NCI-H1105 treated with DMSO at 0.1 percent for 48 hours (cell line): ENCODE results near the gene PRDM11.

Source experiments
- DNase-seq: peaks from one replicate; lab custom pipeline; 2025; lab: John Stamatoyannopoulos, UW

The PRDM11 gene

GRCh38 chr11:45141631-45142030 is 4.8 kb upstream of the PRDM11 start:
- no peak for DNase-seq

DNA sequence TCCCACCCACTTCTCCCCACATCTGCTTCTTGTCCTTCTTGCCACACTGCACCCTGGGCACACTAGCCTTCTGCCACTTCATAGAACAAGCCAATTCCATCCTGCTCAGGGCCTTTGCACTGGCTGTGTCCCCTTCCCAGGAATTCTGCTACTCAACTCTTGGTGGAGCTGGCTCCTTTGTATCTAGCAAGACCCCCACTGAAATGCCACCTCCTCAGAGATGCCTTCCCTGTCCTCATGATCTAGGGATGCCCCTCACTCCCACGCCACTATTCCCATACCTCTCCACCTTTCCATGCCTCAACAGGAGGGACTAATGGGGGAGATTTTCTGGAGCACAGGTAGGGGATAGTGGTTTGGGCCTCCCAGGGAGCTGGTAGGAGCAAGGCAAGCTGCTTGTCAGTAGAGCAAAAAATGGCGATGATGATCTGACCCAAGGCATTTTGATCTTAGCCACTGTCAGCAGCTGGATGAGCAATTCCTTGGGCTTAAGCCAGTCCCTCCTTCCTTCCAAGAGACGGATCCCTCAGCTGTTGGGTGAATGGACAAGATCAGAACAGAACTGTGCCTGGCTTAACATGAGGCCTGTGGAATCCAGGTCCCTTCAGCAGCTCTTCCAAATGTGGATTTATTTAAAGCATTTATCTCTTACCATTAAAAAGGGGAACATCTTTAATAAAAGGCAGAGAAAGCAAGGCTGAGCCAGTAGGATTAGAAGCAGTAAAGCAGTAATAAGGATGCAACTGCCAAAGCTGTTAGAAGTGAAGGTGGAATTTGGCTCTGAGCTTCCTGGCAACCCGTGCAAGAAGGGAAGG is 4.0 kb upstream of the PRDM11 start:
- DNase-seq = no peak

- no peak for DNase-seq
Observed at GRCh38 chr11:45143494-45143893, 2.9 kb upstream of the PRDM11 start.

DNA sequence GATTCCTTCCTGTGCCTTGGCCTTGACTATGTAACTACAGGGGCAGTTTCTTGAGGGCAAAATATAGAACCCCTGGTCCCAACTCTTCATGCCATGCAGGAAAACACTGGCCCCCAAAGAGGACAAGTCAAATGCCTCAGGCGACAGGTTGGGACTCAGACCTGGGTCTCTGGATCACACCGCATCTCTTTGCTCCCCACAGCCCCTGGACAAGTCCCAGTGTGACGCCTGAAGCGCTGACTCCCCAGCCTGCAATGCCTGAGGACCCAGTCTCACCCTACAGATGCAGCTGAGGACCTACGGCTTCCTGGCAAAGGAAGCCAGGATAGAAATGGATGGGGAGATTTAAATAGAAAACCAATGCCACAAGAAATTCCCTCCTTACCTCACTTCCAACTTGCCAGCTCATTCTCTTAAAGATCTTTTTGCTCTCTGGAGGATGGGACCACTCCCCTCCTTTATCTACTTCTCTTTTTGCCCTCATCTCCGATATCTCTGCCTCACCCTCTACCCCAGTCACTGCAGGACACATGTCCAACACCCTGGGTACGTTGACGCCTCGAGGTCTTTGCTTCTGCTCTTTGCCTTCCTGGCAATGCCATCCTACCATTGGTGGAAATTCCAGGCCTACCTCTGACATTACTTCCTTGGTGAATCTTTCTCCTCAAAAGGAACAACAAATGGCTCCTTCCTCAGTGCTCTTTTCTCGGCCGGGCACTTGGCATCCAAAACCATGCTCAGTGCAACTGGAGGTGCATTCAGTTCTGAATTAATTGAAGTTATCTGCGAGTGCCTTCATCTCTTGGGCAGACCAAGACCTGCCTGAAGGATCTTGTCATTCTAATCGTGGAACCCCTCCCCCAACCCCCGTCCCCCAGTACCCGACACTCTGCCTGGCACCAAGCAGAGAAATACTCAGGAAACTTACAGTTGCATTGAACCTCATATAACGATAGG is 2.0 kb upstream of the PRDM11 start:
- DNase-seq = no peak

DNA sequence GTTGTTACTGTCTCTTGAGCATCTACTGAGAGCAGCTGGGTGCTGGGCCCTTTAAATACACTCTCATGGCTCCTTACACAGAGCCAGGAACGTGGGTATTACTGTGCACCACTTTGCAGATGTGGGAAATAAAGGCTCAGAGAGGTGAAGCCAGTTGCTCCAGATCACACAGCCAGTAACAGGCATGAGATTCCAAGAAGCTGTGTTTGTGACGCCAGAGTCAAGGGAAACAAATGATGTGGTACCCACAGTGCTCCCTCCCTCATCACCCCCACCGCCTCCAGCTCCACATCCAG is 1.4 kb upstream of the PRDM11 start:
- no peak for DNase-seq

GRCh38 chr11:45145379-45146071 is 914 bp upstream of the PRDM11 start:
- no peak for DNase-seq

DNA sequence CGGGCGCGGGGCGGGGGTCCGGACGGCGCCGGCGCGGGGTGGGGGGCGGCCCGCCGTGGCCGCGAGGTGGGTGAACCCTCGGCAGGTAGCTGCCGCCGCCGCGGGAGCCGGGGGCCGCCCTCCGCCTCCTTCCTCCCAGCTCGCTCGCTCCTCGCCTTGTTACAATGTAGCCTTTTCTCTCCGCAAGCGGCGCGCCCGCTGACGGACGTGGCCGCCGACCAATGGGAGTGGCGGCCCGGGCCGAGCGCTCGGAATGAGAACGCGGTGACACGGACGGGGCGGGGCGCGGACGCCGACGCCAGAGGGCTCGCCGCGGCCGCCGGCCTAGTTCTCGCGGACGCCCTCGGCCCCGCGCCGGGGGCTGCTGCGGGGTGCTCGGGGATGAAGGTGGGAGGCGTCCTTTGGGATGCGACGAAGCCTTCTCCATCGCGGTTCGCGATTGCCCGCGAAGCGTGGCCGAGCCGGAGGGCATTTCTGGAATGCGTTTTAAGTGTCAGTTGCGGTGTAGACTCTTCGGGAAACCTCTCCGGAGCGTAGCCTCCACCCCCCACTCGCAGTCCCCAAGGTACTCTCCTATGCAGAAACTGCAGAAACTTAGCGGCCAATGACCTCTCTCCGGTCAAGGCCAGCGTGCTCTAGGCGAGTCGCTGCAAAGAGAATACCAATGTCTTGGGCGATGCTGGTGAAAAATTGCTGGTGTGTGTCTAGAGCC is 734 bp downstream of the PRDM11 start:
- peak; percentile 89 for DNase-seq

- no peak for DNase-seq
Observed at GRCh38 chr11:45147891-45148675, 1.6 kb downstream of the PRDM11 start.

DNA sequence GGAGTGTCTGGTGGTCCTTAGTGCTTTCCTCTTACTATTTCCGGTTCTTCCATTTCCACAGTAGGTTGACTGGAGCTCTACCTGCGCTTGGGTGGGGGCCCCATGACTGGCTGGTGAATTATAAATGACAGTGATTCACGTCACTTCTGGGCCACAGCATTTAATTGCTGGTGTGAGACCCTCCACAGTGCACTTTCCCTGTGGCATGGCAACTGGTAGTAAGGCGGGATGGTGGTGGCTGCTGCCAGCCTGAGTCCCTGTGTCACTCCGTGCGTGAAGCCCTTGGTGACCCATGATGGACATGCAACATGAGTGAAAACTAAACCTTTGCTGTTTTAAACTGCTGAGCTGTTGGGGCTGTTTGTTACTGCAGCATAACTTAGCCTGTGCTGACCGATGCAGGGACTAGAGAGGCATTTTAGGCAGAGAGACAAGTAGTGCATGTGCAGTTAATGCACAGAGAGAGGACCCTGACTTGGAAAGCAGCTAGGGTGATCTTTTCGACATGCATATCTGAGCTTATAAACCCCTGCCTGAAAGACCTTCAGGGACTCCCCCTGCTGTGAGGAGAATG is 3.1 kb downstream of the PRDM11 start:
- DNase-seq = no peak

DNA sequence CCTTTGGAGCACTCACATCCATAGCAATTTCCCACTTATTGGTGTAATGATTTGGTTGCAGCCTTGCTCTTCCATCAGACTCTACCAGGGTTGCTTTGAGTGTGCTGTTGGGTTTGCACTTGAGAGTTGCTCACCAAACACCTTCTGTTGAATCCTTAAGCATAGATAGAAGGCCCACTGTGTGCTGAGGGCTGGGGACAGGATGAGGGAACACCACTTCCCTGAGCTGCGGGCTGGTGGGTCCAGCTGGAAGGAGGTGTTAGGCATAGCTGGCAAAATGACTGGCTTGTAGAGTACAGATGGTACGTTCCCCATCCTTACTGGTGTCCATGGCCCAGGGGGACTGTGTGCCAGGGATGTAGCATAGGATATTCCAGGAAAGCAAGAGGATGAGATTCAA is 3.9 kb downstream of the PRDM11 start:
- no peak for DNase-seq

GRCh38 chr11:45150943-45151342 is 4.5 kb downstream of the PRDM11 start:
- no peak for DNase-seq

DNA sequence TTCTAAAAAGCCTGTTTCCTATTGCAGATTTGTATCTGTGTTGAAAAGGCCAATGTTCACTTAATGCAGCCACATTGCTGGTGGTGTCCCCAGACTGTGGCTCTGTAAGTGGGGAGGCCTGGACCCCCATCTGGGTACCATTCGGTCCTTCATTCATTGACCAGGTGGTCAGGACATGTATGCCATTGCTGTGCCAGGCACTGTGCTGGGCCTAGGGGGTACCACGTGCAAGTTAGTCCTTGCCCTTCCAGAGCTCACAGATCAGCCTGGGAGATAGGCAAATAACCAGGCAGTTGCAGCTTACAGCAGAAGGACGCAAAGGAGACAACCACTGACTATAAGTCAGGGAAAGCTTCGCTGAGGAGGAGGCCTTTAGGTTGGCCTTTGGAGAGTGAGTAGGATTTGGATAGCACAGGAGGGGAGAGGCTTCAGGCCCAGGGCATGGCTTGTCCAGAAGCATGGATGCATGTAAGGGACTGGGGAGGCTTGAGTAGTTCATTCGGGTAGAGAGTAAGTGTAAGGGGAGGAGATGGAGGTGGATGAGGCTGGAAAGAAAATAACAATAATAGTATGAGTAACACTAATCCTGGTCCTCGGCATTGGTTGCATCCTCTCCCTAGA is 5.0 kb downstream of the PRDM11 start:
- DNase-seq = no peak

DNA sequence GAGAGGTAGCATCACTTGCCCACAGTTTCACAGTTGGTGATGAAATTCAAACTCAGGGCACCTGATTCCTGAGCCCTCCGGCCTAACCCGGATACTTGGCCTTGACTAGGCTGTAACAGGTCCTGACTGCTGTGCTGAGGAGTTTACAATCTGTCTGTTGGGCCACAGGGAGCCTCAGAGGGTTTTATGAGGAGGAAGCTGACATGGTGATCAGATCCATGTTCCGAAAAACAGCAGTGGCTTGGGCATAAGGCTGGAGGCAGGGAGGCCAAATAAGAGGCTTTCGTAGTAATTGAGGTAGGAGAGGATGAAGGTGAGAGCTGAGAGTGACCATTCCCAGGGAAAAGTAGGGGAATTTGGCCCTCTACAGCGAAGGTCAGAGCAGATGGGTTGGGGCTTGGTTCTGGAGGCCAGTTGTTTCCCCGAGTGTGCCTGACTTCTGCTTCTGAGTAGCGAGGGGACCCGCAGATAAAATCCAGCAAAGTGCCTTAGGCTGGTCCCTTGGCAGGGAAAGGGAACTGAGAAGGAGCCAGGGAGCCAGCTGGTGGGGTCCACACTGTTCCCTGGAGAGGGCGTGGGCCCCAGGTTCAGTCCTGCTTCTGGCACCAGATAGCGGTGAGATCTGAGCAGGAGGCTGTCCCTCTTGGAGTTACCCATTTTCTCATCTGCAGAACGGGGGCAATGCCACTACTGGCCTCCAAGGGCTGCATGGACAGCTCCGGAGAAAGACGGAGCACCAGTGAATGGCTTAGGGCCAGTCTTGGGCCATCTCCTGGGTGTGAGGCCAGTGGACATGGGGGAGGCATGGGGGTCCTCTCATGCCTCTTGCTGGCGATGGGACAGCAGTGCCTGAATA is 6.5 kb downstream of the PRDM11 start:
- no peak for DNase-seq

DNA sequence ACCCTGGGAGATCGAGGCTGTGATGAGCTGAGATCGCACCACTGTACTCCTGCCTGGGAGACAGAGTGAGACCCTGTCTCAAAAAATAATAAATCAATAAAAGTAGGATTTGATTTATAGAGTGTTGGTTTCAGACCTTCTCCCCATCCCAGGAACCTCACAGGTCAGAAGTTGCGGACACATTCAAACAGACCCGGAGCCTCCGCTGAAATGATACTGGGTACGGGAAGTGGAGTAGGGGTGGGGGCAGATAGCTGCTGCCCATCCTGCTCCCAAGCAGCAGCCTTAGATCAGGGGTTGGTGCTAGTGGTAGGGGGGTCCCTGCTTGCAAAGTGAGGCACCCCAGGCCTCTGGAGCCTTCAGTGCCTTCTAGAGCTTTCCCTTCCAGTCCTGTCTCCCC is 7.8 kb downstream of the PRDM11 start:
- no peak for DNase-seq

DNA sequence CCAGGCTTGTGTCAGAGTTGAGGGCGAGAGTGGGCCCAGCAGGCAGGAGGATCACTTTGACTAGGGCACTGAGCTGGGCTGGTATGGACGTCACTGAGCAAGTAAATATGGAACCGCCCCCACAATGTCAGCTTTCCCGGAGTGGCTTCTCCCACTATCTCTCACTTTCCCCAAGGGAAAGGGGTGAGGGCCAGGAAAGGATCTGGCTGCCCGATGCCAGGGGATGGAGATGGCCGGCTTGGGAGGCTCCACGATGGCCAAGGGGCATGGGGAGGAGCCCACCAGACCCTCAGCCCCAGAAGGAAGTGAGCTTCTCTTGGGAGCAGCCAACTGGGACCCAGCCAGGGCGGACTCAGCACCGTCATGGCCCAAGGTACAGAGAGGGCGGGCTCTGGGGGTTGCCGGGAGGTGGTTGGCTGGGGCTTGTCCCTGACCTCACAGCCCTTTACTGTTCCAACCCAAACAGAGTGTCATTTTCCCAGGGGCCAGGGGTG is 8.7 kb downstream of the PRDM11 start:
- DNase-seq = no peak

DNA sequence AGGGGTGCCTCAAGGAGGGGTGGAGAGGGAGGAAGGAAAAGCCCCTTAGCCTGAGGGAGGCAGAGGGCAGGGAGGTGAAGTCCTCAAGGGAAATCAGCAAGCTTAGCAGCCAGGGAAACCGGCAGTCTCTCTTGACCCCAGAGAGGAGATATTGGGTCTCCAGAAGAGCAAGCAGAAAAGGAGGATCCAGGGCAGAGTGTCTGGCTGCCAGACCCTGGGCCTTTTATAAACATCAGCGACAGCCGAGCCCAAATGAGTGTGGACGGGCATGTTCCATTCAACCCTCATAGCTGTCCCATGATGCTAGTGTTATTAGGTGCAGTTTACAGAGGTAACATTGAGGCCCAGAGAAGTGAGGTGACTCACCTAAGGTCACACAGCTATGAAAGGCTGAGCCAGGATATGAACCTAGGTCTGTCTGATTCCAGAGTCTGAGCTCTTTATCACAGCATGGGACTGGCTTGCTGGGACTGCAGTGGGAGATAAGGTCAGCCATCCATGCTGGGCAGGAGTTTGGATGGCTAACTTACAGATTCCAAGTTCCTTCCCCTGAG is 9.3 kb downstream of the PRDM11 start:
- no peak for DNase-seq

DNA sequence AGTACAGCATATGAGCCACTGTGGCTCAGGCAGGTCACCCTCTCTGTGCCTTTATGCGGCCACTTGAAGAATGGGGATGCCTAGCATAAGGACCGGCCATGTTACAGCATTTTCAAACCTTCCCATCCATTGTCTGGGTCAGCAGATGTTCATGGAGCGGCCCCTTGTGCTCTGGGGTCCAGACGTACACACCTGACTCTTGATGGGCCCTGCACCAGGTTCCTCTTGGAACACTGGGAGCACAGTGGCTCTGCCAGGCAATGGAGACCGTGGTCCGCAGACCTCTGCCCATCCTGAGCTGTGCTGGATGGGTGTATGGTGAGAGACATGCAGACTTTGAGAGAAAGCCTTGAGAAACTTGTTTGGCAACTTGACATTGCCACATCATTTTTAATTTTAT is 9.8 kb downstream of the PRDM11 start:
- DNase-seq = no peak

- DNase-seq = no peak
Observed at GRCh38 chr11:45156741-45157140, 10.3 kb downstream of the PRDM11 start.
